ENCODE results near the gene ANO3.

ANO3 gene

GRCh38 chr11:26465274-26465673 is 133.3 kb downstream of the ANO3 start:
- TF ChIP-seq, protein P1, sequence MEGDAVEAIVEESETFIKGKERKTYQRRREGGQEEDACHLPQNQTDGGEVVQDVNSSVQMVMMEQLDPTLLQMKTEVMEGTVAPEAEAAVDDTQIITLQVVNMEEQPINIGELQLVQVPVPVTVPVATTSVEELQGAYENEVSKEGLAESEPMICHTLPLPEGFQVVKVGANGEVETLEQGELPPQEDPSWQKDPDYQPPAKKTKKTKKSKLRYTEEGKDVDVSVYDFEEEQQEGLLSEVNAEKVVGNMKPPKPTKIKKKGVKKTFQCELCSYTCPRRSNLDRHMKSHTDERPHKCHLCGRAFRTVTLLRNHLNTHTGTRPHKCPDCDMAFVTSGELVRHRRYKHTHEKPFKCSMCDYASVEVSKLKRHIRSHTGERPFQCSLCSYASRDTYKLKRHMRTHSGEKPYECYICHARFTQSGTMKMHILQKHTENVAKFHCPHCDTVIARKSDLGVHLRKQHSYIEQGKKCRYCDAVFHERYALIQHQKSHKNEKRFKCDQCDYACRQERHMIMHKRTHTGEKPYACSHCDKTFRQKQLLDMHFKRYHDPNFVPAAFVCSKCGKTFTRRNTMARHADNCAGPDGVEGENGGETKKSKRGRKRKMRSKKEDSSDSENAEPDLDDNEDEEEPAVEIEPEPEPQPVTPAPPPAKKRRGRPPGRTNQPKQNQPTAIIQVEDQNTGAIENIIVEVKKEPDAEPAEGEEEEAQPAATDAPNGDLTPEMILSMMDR (IDR thresholded peaks at IDR 0.05; ENCODE audit: low read length, missing control alignments), result no peak
- H3K4me3 ChIP-seq (replicated peaks; ENCODE audit: low read depth, low read length), result no peak overlapping the region
- no peak for DNase-seq (ENCODE audit: low read depth)

- DNase-seq (ENCODE audit: low read depth), result no peak
- TF ChIP-seq, protein P1 (IDR thresholded peaks at IDR 0.05; ENCODE audit: low read length, missing control alignments), result no peak
- no peak overlapping the region for H3K4me3 ChIP-seq (replicated peaks; ENCODE audit: low read depth, low read length)
Observed at GRCh38 chr11:26467506-26467905, 135.6 kb downstream of the ANO3 start.

DNA sequence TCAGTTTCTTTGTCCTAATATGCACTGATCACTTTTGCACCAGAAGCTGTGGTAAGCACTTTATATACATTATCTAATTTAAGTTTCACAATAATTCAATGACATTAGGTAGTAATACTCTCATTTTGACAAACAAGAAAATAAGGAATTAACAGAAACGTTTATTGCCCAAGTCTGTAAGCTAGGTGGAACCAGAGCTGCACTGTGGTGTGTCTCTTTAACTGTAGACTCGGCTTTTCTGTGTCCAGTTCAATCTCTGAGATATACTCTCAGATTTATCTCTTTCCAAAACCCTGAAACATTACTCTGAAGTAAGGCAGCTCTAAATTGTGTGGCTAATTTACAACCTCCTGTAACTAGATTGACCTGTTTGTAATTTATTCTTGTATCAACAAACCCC is 139.1 kb downstream of the ANO3 start:
- no peak for DNase-seq (ENCODE audit: low read depth)
- H3K4me3 ChIP-seq (replicated peaks; ENCODE audit: low read depth, low read length), result no peak overlapping the region
- TF ChIP-seq, protein P1 (IDR thresholded peaks at IDR 0.05; ENCODE audit: low read length, missing control alignments), result no peak

GRCh38 chr11:26473216-26474194 is 141.6 kb downstream of the ANO3 start:
- TF ChIP-seq, protein P1 (IDR thresholded peaks at IDR 0.05; ENCODE audit: low read length, missing control alignments), result no peak
- DNase-seq (ENCODE audit: low read depth), result no peak
- no peak overlapping the region for H3K4me3 ChIP-seq (replicated peaks; ENCODE audit: low read depth, low read length)

- H3K4me3 ChIP-seq (replicated peaks; ENCODE audit: low read depth, low read length), result no peak overlapping the region
- DNase-seq (ENCODE audit: low read depth), result no peak
- TF ChIP-seq, protein P1 (IDR thresholded peaks at IDR 0.05; ENCODE audit: low read length, missing control alignments), result no peak
Observed at GRCh38 chr11:26474401-26474800, 142.5 kb downstream of the ANO3 start.

DNA sequence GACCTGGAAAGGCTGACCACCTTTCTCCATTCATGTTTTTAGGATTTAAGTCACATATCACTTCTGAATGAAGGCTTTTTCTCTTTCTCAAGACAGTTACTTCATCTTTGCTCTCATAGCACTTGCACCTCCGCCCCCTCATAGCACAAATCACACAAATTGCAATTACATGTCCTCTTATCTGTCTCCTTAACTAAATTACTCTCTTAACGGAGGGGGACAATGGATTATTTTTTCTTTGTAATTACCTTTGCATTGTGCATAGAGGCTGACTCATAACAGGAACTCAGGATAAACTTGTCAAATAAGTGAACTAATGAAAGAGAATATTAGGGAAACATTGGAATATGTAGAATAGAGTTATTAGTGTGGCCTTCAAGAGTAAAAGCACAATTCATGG is 145.5 kb downstream of the ANO3 start:
- H3K4me3 ChIP-seq (replicated peaks; ENCODE audit: low read depth, low read length), result no peak overlapping the region
- TF ChIP-seq, protein P1 (IDR thresholded peaks at IDR 0.05; ENCODE audit: low read length, missing control alignments), result no peak
- no peak for DNase-seq (ENCODE audit: low read depth)
